ENCODE measurements around the gene MUC21. TPM values are rescaled to one million over a fixed set of nuclear protein-coding genes. Genes with fewer than 3 reads are reported as not detected.
"Not testable (repeated sequence)": the region's sequence is repeated elsewhere in the genome, so short reads cannot be mapped to it uniquely, and the experiment has no call there.

The MUC21 gene
- total RNA-seq, 1 donor from 2014 or later, result not detected

GRCh38 chr6:30965140-30965601, 18.3 kb upstream of the MUC21 start:
- no peaks in the 10 kb centered on the region for H3K4me1 Mint-ChIP-seq (ENCODE audit: low read depth, unreplicated experiment)
- no peak for TF ChIP-seq CTCF (IDR thresholded peaks at IDR 0.05; ENCODE audit: partially characterized antibody, unreplicated experiment)
- H3K36me3 Mint-ChIP-seq (ENCODE audit: unreplicated experiment), result peaks cover 5% of the 10 kb centered on the region
- H3K9me3 Mint-ChIP-seq (ENCODE audit: unreplicated experiment), result peaks cover 6% of the 10 kb centered on the region
- DNase-seq, result no peak
- no peak overlapping the region for H3K27ac Mint-ChIP-seq (ENCODE audit: unreplicated experiment)
- peaks cover 5% of the 10 kb centered on the region for H3K27me3 Mint-ChIP-seq (ENCODE audit: unreplicated experiment)
- no peak overlapping the region for H3K4me3 Mint-ChIP-seq (ENCODE audit: unreplicated experiment)

DNA sequence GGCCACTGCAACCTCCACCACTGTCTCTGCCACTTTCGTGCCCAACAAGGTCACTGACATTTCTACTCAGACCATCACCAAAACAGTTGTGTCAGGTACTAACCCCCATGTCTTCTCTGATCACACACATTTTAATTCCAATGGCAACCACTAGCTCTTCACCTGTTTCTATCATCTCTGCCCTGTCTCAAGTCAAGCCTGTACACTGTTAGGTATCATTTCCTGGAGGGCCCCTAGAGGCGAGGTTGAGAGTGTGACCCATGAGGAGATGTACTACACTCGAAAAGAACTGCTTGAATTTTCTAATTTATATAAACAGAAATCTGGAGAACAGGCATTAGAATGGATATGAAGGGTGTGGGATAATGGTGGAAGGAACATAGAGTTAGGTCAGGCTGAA, 17.4 kb upstream of the MUC21 start:
- H3K36me3 Mint-ChIP-seq (ENCODE audit: unreplicated experiment), result peaks cover 5% of the 10 kb centered on the region
- peaks cover 6% of the 10 kb centered on the region for H3K9me3 Mint-ChIP-seq (ENCODE audit: unreplicated experiment)
- no peak for TF ChIP-seq CTCF (IDR thresholded peaks at IDR 0.05; ENCODE audit: partially characterized antibody, unreplicated experiment)
- no peaks in the 10 kb centered on the region for H3K4me1 Mint-ChIP-seq (ENCODE audit: low read depth, unreplicated experiment)
- no peak overlapping the region for H3K27ac Mint-ChIP-seq (ENCODE audit: unreplicated experiment)
- peaks cover 5% of the 10 kb centered on the region for H3K27me3 Mint-ChIP-seq (ENCODE audit: unreplicated experiment)
- H3K4me3 Mint-ChIP-seq (ENCODE audit: unreplicated experiment), result no peak overlapping the region
- no peak for DNase-seq

GRCh38 chr6:30969171-30969570, 14.3 kb upstream of the MUC21 start:
- DNase-seq; H3K27ac Mint-ChIP-seq (ENCODE audit: unreplicated experiment); H3K4me1 Mint-ChIP-seq (ENCODE audit: low read depth, unreplicated experiment); H3K9me3 Mint-ChIP-seq (ENCODE audit: unreplicated experiment); H3K36me3 Mint-ChIP-seq (ENCODE audit: unreplicated experiment); H3K4me3 Mint-ChIP-seq (ENCODE audit: unreplicated experiment): not testable (repeated sequence)
- H3K27me3 Mint-ChIP-seq (ENCODE audit: unreplicated experiment), result peaks cover 13% of the 10 kb centered on the region

DNA sequence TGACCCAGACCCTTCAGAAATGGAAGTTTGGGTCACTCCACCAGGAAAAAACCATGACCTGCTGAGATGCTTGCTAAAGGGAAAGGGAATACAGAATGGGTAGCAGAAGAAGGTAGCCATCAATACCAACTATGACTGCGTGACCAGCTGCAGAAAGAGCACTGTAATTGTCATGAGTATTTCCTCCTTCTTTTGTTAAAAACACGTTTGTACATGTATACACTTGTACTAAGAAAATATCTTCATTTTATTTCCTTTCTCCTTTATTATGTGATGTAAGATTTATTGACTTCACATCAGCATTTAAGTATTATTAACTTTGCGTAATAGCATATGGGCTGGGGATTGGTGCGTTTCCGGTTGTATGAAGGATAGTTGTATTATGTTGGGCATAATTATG, 12.6 kb upstream of the MUC21 start:
- TF ChIP-seq CTCF (IDR thresholded peaks at IDR 0.05; ENCODE audit: partially characterized antibody, unreplicated experiment), result no peak
- no peak for DNase-seq
- no peak overlapping the region for H3K27ac Mint-ChIP-seq (ENCODE audit: unreplicated experiment)
- no peaks in the 10 kb centered on the region for H3K4me1 Mint-ChIP-seq (ENCODE audit: low read depth, unreplicated experiment)
- no peak overlapping the region for H3K4me3 Mint-ChIP-seq (ENCODE audit: unreplicated experiment)
- H3K36me3 Mint-ChIP-seq (ENCODE audit: unreplicated experiment), result no peaks in the 10 kb centered on the region
- peaks cover 9% of the 10 kb centered on the region for H3K27me3 Mint-ChIP-seq (ENCODE audit: unreplicated experiment)
- H3K9me3 Mint-ChIP-seq (ENCODE audit: unreplicated experiment), result peaks cover 3% of the 10 kb centered on the region

- no peaks in the 10 kb centered on the region for H3K4me1 Mint-ChIP-seq (ENCODE audit: low read depth, unreplicated experiment)
- no peak overlapping the region for H3K4me3 Mint-ChIP-seq (ENCODE audit: unreplicated experiment)
- no peak for DNase-seq
- H3K27me3 Mint-ChIP-seq (ENCODE audit: unreplicated experiment), result peaks cover 8% of the 10 kb centered on the region
- H3K36me3 Mint-ChIP-seq (ENCODE audit: unreplicated experiment), result no peaks in the 10 kb centered on the region
- no peak overlapping the region for H3K27ac Mint-ChIP-seq (ENCODE audit: unreplicated experiment)
- peaks cover 3% of the 10 kb centered on the region for H3K9me3 Mint-ChIP-seq (ENCODE audit: unreplicated experiment)
- no peak for TF ChIP-seq CTCF (IDR thresholded peaks at IDR 0.05; ENCODE audit: partially characterized antibody, unreplicated experiment)
These were observed 10.7 kb upstream of the MUC21 start for GRCh38 chr6:30972816-30973215.
